Measurements from ENCODE around the gene ARFRP1.

GRCh38 chr20:63661108-63661507 is 46.7 kb downstream of the ARFRP1 start:
- TF ChIP-seq POLR2AphosphoS5 (IDR thresholded peaks at IDR 0.05; ENCODE audit: low read depth, low read length) (no peak), TAF1 (IDR thresholded peaks at IDR 0.05; ENCODE audit: borderline replicate concordance, insufficient read depth, low read length) (no peak), REST (IDR thresholded peaks at IDR 0.05; ENCODE audit: insufficient read depth in 1 of 2, low read depth in 2 of 2, low read length in 2 of 2) (no peak), SIN3A (IDR thresholded peaks at IDR 0.05; ENCODE audit: borderline replicate concordance, insufficient read depth, low read length) (no peak)
